Sigmoid colon (tissue), 7 donors: ENCODE results near the gene SYDE2. TPM values are rescaled to one million over a fixed set of nuclear protein-coding genes. Genes with fewer than 3 reads are reported as not detected.
A peak's percentile ranks its signal among the peaks of the same experiment; 100 is the strongest.

ENCODE experiments used
- DNase-seq: peaks from one replicate; pipeline ENCODE4 v3.0.0-alpha.2; 2019
- H3K27ac ChIP-seq, 4 donors: fragments of 200-600 bp; sonication (generic); one replicate each; pipeline ENCODE4 v1.5.1; 2016 to 2019; ENCODE audit warnings: mild to moderate bottlenecking in 1 of 4
- H3K27me3 ChIP-seq, 3 donors: fragments of 200-600 bp; sonication (generic); one replicate each; pipeline ENCODE4 v1.5.1; 2019; ENCODE audit warnings: mild to moderate bottlenecking in 1 of 3
- H3K36me3 ChIP-seq, 4 donors: fragments of 200-600 bp; sonication (generic); one replicate each; pipeline ENCODE4 v1.5.1; 2016 to 2019
- H3K4me1 ChIP-seq, 4 donors: fragments of 200-600 bp; sonication (generic); one replicate each; pipeline ENCODE4 v1.5.1; 2017 to 2019
- H3K4me3 ChIP-seq, 4 donors: fragments of 200-600 bp; sonication (generic); one replicate each; pipeline ENCODE4 v1.5.1; 2017 to 2019; ENCODE audit warnings: mild to moderate bottlenecking in 2 of 4, moderate library complexity in 1 of 4
- H3K9me3 ChIP-seq, 4 donors: fragments of 200-600 bp in 3 of 4; sonication (generic) in 3 of 4; one replicate each; pipeline versions ENCODE4 v1.5.1 to v1.6.1; 2013 to 2019
- EP300 ChIP-seq, 4 donors: sonication (generic); formaldehyde crosslinking; IDR thresholded peaks; one replicate each; pipeline ENCODE4 v1.6.1; 2017; ENCODE audit warnings: antibody characterized with exemption in 4 of 4
- POLR2A ChIP-seq, 2 donors: fragments of 450-650 bp; IDR thresholded peaks; one replicate each; pipeline ENCODE4 v1.6.1; 2016; ENCODE audit warnings: antibody characterized with exemption in 2 of 2, mild to moderate bottlenecking in 2 of 2, moderate library complexity in 2 of 2
- POLR2AphosphoS5 ChIP-seq, 4 donors: sonication (generic); formaldehyde crosslinking; IDR thresholded peaks; one replicate each; pipeline ENCODE4 v1.6.1; 2017; ENCODE audit warnings: antibody characterized with exemption in 4 of 4
- WGBS, 2 donors: extraction: QIAGEN DNeasy Blood & Tissue Kit; methylation state at CpG; one replicate each; pipeline ENCODE4 v1.1.7; 2013; 5-methylcytosine and 5-hydroxymethylcytosine counted together
- intact Hi-C: fragments of 100-400 bp; cut with DNase I; formaldehyde crosslinking; loops from one replicate; pipeline ENCODE4 v1.15.1; 2023
- polyA plus RNA-seq, 3 donors: library from polyadenylated mRNA; stranded (reverse); fragments of 200-250 nt; gene quantifications; one replicate each; pipeline ENCODE4 v1.2.3, GENCODE V29; 2013
- total RNA-seq, 4 donors: library from RNA; depleted of rRNA; stranded (reverse); fragments of >200 nt; gene quantifications; one replicate each; pipeline ENCODE4 v1.1.0, GENCODE V29; 2016
- TF ChIP-seq, protein P1 (sequence below), 4 experiments: fragments of 450-650 bp in 3 of 4; fragments of 200-600 bp in 1 of 4; IDR thresholded peaks; one replicate each; pipeline ENCODE4 v1.5.1; 2016 to 2019; ENCODE audit warnings: antibody characterized with exemption in 4 of 4, mild to moderate bottlenecking in 3 of 4, moderate library complexity in 2 of 4
- donor health status: healthy with polysubstance abuse.
- donor health status: Bipolar disorder and iron deficiency.
- donor health status: healthy.

The SYDE2 gene
- total and polyA plus RNA-seq, 7 donors, result 0.46 to 87.3 (median 39.3) TPM

DNA sequence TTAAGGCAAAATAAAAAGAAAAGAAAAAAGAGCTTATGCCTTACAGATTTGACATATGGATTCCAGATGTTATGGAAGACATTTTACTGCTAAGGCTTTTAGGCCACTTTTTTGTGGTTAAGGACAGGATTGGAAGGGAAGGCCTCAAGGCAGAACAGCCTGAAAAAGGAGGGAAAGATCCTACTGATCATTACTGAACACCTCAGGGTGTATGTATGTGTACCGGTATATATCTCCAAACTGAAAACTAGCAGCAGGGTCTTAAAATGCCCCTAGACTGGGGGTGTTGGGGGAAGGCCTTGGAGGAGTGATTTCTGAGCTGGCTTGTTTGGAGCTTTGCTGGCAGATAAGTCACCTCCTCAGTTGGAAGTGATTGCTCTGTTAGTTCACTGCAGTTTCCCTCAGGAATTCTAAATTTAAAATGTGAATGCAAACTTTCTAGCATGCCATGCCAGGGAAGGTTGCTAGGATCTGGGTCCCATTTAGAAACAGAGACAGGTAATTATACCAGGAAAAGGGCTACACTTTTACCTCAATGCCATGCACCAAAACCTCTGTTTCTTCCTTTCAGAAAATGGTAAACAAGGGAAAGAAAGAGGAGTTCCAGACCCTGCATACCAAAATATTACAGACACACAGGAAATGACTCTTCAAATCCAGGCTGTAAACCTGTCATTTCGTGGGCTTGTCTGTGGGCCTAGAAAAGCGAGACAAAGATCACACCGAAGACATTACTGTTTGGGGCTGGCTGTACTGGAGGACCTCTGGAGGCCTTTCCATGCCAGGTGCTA, 43.6 kb upstream of the SYDE2 start:
- no peak for DNase-seq
- Histone ChIP-seq H3K27ac (peak overlapping the region; percentile 45 to 72 (median 58)), H3K27me3 (no peaks in the 10 kb centered on the region), H3K36me3 (no peaks in the 10 kb centered on the region), H3K4me3 (no peak overlapping the region), H3K9me3 (no peaks in the 10 kb centered on the region), H3K4me1 (peaks cover 0 to 55% (median 47%) of the 10 kb centered on the region in 4 donors)
- WGBS, 2 donors, result 41 to 45% methylated on average over 4 of the region's 4 CpGs
- intact Hi-C loops, result loop anchor here (5.0 kb wide), 2 partner anchors 42 to 182 kb away; partner anchors contain the start of gene SYDE2
- TF ChIP-seq, protein P1, sequence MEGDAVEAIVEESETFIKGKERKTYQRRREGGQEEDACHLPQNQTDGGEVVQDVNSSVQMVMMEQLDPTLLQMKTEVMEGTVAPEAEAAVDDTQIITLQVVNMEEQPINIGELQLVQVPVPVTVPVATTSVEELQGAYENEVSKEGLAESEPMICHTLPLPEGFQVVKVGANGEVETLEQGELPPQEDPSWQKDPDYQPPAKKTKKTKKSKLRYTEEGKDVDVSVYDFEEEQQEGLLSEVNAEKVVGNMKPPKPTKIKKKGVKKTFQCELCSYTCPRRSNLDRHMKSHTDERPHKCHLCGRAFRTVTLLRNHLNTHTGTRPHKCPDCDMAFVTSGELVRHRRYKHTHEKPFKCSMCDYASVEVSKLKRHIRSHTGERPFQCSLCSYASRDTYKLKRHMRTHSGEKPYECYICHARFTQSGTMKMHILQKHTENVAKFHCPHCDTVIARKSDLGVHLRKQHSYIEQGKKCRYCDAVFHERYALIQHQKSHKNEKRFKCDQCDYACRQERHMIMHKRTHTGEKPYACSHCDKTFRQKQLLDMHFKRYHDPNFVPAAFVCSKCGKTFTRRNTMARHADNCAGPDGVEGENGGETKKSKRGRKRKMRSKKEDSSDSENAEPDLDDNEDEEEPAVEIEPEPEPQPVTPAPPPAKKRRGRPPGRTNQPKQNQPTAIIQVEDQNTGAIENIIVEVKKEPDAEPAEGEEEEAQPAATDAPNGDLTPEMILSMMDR (IDR thresholded peaks at IDR 0.05), result no peak
- TF ChIP-seq POLR2A (IDR thresholded peaks at IDR 0.05) (no peak), POLR2AphosphoS5 (IDR thresholded peaks at IDR 0.05) (peak in 3 of 4 donors; percentile 14 to 76 (median 60)), EP300 (IDR thresholded peaks at IDR 0.05) (no peak)

DNA sequence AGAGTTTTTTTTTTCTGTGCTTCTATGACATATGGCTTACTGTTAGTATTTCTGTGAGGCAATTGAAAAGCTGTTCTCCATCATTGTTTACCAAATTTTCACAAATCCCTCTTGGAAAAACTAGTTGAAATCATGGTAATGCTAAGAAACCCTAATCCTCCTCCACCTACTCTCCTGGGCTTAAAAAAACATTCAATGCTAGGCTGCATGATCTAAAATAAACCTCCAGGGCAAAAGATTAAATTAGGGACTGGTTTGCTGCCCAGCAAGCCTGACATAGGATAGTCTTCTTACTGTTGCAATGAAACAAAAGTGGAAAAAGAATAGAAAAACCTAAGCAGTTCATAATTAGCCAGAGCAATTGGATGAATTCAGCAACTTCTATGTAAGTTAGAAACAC, 42.6 kb upstream of the SYDE2 start:
- Histone ChIP-seq H3K4me3 (no peak overlapping the region), H3K27ac (peak overlapping the region in 3 of 4 donors; percentile 34 to 72 (median 70)), H3K9me3 (no peaks in the 10 kb centered on the region), H3K36me3 (no peaks in the 10 kb centered on the region), H3K4me1 (peaks cover 0 to 55% (median 47%) of the 10 kb centered on the region in 4 donors), H3K27me3 (no peaks in the 10 kb centered on the region)
- TF ChIP-seq, protein P1 (IDR thresholded peaks at IDR 0.05), result peak in 1 of 4 experiments; percentile 11
- TF ChIP-seq EP300 (IDR thresholded peaks at IDR 0.05), result no peak
- DNase-seq, result no peak
- intact Hi-C loops, result loop anchor here (5.0 kb wide), 2 partner anchors 41 to 181 kb away; partner anchors contain the start of gene SYDE2

DNA sequence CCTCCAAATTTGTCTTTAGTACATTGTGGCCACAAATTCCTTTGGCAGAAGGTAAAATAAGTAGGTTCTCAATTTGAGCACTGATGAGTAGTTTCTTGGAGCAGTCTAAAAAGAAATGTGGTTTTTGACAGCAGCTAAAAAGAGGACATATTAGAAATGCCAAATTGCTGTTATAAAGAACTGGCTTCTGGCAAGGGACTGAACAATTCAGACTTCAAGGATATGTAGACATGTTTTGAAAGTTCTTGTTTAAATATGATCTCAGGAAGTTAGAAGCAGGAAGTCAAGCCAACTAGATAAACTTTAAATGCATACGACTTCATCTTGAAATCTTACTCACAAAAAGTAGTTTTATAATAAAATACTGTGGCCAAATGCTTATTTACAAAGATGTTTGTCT, 39.8 kb upstream of the SYDE2 start:
- no peaks in the 10 kb centered on the region for H3K27me3 ChIP-seq
- WGBS, 2 donors, result 4 to 5% methylated on average over 1 of the region's 1 CpG

DNA sequence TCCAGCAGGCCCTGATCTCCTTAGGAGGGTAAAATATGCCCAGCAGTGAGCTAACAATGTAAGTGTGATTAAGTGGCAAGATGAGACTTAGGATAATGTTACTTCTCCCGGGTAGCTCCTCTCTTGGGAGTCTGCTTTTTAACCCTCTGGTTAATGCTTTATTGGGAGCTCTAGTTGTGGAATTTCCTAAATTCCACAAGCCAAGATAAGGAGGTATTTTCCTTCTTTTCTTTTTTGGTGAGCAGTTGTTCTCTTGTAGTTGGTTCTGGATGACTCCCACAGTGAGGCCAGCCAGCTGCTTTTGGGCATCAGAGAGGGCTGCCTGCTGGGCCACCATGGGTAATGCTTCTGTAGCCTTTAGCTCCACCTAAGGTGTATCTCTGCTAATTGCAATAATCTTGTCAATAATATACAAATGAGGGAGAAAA, 39.4 kb upstream of the SYDE2 start:
- TF ChIP-seq, protein P1 (IDR thresholded peaks at IDR 0.05), result peak in 1 of 4 experiments; percentile 10
- TF ChIP-seq POLR2A (IDR thresholded peaks at IDR 0.05) (no peak), EP300 (IDR thresholded peaks at IDR 0.05) (no peak), POLR2AphosphoS5 (IDR thresholded peaks at IDR 0.05) (no peak)
- 51 to 59% methylated on average over 1 of the region's 1 CpG for WGBS, 2 donors
- H3K4me1 ChIP-seq, result peaks cover 0 to 43% (median 38%) of the 10 kb centered on the region in 4 donors
- no peak for DNase-seq
- intact Hi-C loops, result loop anchor here (5.0 kb wide), 2 partner anchors 38 to 178 kb away; partner anchors contain the start of gene SYDE2
- H3K27me3 ChIP-seq, result no peaks in the 10 kb centered on the region
- H3K4me3 ChIP-seq, result no peak overlapping the region
- H3K9me3 ChIP-seq, result no peaks in the 10 kb centered on the region
- peak overlapping the region; percentile 41 to 72 (median 62) for H3K27ac ChIP-seq
- no peaks in the 10 kb centered on the region for H3K36me3 ChIP-seq

More for the DNA sequence above, 39.8 kb upstream of the SYDE2 start:
- H3K27ac ChIP-seq, result peak overlapping the region; percentile 41 to 72 (median 62)
- no peaks in the 10 kb centered on the region for H3K9me3 ChIP-seq
- no peak overlapping the region for H3K4me3 ChIP-seq
- no peak for DNase-seq
- TF ChIP-seq EP300 (IDR thresholded peaks at IDR 0.05) (no peak), POLR2A (IDR thresholded peaks at IDR 0.05) (no peak), POLR2AphosphoS5 (IDR thresholded peaks at IDR 0.05) (peak in 1 of 4 donors; percentile 7)
- TF ChIP-seq, protein P1 (IDR thresholded peaks at IDR 0.05), result no peak
- intact Hi-C loops, result loop anchor here (5.0 kb wide), 2 partner anchors 38 to 178 kb away; partner anchors contain the start of gene SYDE2
- H3K4me1 ChIP-seq, result peaks cover 0 to 47% (median 42%) of the 10 kb centered on the region in 4 donors
- H3K36me3 ChIP-seq, result no peaks in the 10 kb centered on the region
